K562 (cell line): Measurements from ENCODE around the gene PPP1R14C. TPM values are rescaled to one million over a fixed set of nuclear protein-coding genes. Genes with fewer than 3 reads are reported as not detected.

Experiments used
- EGR1 ChIP-seq: fragments of 450-650 bp; conservative IDR thresholded peaks from 2 replicates; pipeline ENCODE4 v1.6.1; 2017; ENCODE audit warnings: mild to moderate bottlenecking
- ELF1 ChIP-seq: fragments of 200-800 bp; sonication (Bioruptor generic); IDR thresholded peaks from 2 replicates; pipeline ENCODE4 v1.6.1; 2016; ENCODE audit warnings: missing genetic modification characterization, missing compliant biosample characterization
- EP300 ChIP-seq: IDR thresholded peaks from 2 replicates; pipeline ENCODE4 v1.6.1; 2012; ENCODE audit warnings: low read length, improper control_type of control experiment
- IRF2 ChIP-seq: sonication (generic); formaldehyde crosslinking; IDR thresholded peaks from 2 replicates; pipeline ENCODE4 v1.8.1; 2022; ENCODE audit warnings: mild to moderate bottlenecking, missing genetic modification reagents
- KDM1A ChIP-seq, 2 experiments: fragments of 450-650 bp; IDR thresholded peaks; 2 replicates each; pipeline ENCODE4 v1.6.1; 2016; ENCODE audit warnings: mild to moderate bottlenecking in 2 of 2
- L3MBTL2 ChIP-seq: fragments of 450-650 bp; IDR thresholded peaks from 2 replicates; pipeline ENCODE4 v1.6.1; 2016; ENCODE audit warnings: mild to moderate bottlenecking, moderate library complexity
- MAFK ChIP-seq: IDR thresholded peaks from 2 replicates; pipeline ENCODE4 v1.6.1; 2011; ENCODE audit warnings: low read length, improper control_type of control experiment
- MTA2 ChIP-seq: fragments of 450-650 bp; IDR thresholded peaks from 2 replicates; pipeline ENCODE4 v1.6.1; 2016; ENCODE audit warnings: low read depth
- NFE2 ChIP-seq: IDR thresholded peaks from 2 replicates; pipeline ENCODE4 v1.6.1; 2014; ENCODE audit warnings: antibody characterized with exemption, low read depth
- POLR2H ChIP-seq: IDR thresholded peaks from 2 replicates; pipeline ENCODE4 v1.6.1; 2016; ENCODE audit warnings: missing genetic modification characterization, low read depth, mild to moderate bottlenecking, control low read depth, missing compliant biosample characterization, moderate library complexity
- RCOR1 ChIP-seq, 2 experiments: IDR thresholded peaks; 2 replicates each; pipeline ENCODE4 v1.6.1; 2012; ENCODE audit warnings: low read depth in 2 of 2, low read length in 2 of 2, borderline replicate concordance in 1 of 2, improper control_type of control experiment in 1 of 2
- U2AF1 ChIP-seq: fragments of 200-400 bp; formaldehyde crosslinking; optimal IDR thresholded peaks from 2 replicates; pipeline ENCODE3; 2017; ENCODE audit warnings: mild to moderate bottlenecking, low read depth, low read length, moderate library complexity
- ZBTB17 ChIP-seq: fragments of 450-650 bp; formaldehyde crosslinking; IDR thresholded peaks from 2 replicates; pipeline ENCODE4 v1.4.0; 2020; ENCODE audit warnings: mild to moderate bottlenecking
- ZNF76 ChIP-seq: fragments of 250-450 bp; sonication (Bioruptor Pico); IDR thresholded peaks from 2 replicates; pipeline ENCODE4 v1.4.0; 2020; ENCODE audit warnings: mild to moderate bottlenecking, moderate library complexity, borderline replicate concordance
- polyA plus RNA-seq, 8 experiments: library from polyadenylated mRNA; depleted of rRNA in 4 of 8; stranded (reverse) in 5 of 8; unstranded in 3 of 8; fragments of >200 nt; fragmentation: Nextera tagmentation in 2 of 8; fragmentation: Illumina TruSeq in 1 of 8; extraction: Ambion mirVana in 2 of 8; extraction: Trizol in 1 of 8; gene quantifications; 2 replicates each; pipeline versions ENCODE4 v1.2.1 to v1.2.3, GENCODE V29; 2011 to 2014; ENCODE audit warnings: inconsistent platforms in 1 of 8, missing spikeins in 1 of 8
- total RNA-seq, 7 experiments: library from RNA; depleted of rRNA in 6 of 7; stranded (reverse); fragments of >200 nt in 6 of 7; fragmentation: Illumina TruSeq in 2 of 7; extraction: Trizol in 2 of 7; gene quantifications; 2 replicates each; pipeline versions ENCODE4 v1.2.1 to v1.2.3, GENCODE V29; 2011 to 2021; ENCODE audit warnings: low replicate concordance in 1 of 7
- TF ChIP-seq, protein P1 (sequence below), 2 experiments: IDR thresholded peaks in 1 of 2; conservative IDR thresholded peaks in 1 of 2; 2 replicates each; pipeline ENCODE4 v1.6.1; 2016; ENCODE audit warnings: low read depth in 2 of 2, mild to moderate bottlenecking in 1 of 2, missing compliant biosample characterization in 1 of 2, missing genetic modification characterization in 1 of 2, moderate library complexity in 1 of 2

PPP1R14C gene
- total and polyA plus RNA-seq, 9 of the 15 experiments (the other 6 are each of a cell fraction or from before 2014, with no cell fraction given): 4.5 to 16.6 (median 11.9) TPM

DNA sequence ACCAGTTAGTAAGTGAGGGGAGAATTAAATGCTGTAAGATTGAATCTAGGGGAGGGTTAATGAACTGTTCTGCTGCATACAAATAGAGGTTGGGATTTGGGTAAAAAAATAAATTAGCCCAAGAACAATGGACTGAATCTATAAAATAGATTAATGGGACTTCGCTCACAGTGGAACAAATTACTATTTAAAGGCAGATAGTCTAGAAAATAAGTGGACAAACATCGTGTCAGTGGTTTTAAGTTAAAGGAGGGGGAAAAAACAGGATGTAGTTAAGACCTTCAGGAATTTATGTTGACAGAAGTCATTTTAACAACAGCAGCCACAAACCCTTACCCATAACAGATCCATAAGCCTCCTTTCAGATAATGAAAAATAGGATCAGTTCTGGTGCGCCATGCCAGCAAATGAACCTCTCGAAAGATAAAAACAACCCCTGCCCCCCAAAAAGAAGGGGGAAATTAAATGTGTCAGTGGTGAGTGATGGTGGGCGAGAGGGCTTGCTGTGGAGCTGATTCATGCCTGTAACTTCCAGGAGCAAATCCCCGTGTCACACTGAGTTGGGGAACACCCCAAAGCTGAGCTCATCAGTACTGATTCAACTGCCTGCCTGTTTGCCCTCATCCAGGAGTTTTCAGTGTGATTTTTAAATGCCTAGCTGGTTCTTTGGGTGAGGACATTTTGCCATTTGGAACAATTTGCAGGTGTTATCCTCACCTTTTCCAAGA lies 86.8 kb downstream of the PPP1R14C start (continued):
- TF ChIP-seq ZNF76 (CRISPR knock-in tag) (no peak), ELF1 (tag) (no peak), NFE2 (peak; percentile 60), MAFK (no peak; the same call in 1 of the 2 replicates), L3MBTL2 (peak; percentile 42; the same call in 1 of the 2 replicates), ZBTB17 (CRISPR knock-in tag) (no peak), RCOR1 (IDR thresholded peaks at IDR 0.05; ENCODE audit: borderline replicate concordance in 1 of 2, low read depth in 2 of 2, low read length in 2 of 2) (peak in 1 of 2 experiments; percentile 41; a peak in 1 of 4 replicates), MTA2 (no peak), POLR2H (tag) (no peak), IRF2 (CRISPR knock-in tag) (no peak), KDM1A (IDR thresholded peaks at IDR 0.05) (no peak), EP300 (peak; percentile 28; the same call in 1 of the 2 replicates), EGR1 (peak; percentile 49; the same call in 1 of the 2 replicates), U2AF1 (no peak)
- TF ChIP-seq, protein P1, sequence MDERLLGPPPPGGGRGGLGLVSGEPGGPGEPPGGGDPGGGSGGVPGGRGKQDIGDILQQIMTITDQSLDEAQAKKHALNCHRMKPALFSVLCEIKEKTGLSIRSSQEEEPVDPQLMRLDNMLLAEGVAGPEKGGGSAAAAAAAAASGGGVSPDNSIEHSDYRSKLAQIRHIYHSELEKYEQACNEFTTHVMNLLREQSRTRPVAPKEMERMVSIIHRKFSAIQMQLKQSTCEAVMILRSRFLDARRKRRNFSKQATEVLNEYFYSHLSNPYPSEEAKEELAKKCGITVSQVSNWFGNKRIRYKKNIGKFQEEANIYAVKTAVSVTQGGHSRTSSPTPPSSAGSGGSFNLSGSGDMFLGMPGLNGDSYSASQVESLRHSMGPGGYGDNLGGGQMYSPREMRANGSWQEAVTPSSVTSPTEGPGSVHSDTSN (CRISPR knock-in tag; IDR thresholded peaks at IDR 0.05; ENCODE audit: low read depth): no peak
- TF ChIP-seq, protein P1 (tag; conservative IDR thresholded peaks at IDR 0.05; ENCODE audit: low read depth): peak; percentile 49
